ENCODE data around the gene INS.

Gene INS

GRCh38 chr11:2185324-2186085, 24.5 kb upstream of the INS start:
- peak in 2 of 56 donors; percentile 9 to 22 for DNase-seq

DNA sequence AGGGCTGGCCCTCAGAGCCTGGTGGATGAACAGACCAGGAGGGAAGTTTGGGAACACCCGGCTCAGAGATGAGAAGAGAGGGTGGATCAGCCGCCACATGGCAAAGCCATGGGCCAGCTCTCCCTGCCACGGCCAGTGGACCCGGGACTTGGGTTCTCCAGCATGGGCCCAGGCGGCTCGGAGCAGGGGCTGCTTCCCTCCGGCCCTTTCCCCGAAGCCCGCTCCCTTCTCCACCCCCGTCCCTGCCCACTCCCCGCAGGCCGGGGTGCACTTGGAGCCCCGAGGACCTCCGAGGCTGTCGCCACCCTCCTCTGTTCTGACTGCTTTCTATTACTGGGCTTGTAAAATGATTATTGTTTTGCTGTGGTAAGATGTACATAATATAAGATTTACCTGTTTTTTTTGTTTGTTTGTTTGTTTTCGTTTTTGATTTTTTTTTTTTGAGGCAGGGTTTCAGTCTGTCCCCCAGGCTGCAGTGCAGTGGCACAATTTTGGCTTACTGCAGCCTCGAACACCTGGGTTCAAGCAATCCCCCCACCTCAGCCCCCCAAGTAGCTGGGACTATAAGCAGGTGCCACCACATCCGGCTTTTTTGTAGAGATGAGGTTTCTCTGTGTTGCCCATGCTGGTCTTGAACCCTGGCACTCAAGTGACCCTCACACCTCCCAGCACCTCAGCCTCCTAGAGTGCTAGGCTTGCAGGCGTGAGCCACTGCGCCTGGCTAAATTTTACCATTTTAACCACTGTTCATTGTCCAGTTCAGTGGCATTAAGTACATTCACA, 21.9 kb upstream of the INS start:
- no peak for DNase-seq

DNA sequence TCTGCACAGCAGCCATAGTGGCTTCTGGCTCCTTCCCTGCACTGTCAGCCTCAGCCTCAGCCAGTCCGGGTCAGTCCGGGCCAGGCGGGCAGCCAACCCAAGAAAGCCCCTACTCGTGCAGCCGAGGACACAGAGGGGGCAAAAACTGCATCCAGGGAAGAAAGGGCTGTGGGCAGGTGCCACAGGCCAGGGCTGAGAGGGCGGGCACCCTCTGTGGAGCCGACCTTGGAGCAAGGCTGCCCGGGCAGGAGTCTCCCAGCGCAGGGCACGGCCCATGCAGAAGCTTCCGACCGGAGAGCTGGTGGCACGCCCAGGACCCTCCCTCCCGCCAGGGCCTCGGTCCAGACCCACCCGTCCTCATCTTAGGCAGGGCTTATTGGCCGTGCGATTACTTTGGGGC, 21.1 kb upstream of the INS start:
- no peak for DNase-seq

DNA sequence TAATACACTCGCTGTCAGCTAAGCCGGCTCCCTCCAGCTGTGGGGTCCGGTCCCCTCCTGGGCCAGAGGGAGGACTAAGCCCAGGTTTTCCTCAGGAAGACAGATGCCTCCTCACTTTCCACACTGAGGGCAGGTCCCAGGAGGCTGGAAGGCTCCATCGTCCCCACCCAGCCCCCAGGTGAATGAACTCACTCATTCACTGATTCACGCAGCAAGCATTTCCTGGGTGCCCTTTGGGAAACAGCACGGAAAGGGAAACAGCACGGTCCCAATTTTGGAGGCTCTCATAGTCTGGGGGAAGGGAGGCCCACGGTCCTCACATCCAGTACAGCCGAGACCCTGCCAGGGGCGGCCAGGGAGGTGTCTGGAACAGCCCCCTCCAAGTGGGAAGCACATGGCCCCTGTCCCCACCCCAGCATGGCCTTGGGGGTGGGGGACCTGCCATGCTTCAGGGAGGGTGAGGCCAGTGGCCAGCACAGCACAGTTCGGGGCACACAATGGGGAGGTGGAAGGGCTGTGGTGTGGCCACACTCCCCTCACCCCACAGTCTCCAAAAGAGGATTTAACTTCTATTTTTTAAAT, 19.9 kb upstream of the INS start:
- no peak for DNase-seq

GRCh38 chr11:2180347-2180746, 19.3 kb upstream of the INS start:
- no peak for DNase-seq

GRCh38 chr11:2179516-2179915, 18.5 kb upstream of the INS start:
- no peak for DNase-seq

- DNase-seq: no peak
Observed at GRCh38 chr11:2178906-2179494, 18.0 kb upstream of the INS start.

DNA sequence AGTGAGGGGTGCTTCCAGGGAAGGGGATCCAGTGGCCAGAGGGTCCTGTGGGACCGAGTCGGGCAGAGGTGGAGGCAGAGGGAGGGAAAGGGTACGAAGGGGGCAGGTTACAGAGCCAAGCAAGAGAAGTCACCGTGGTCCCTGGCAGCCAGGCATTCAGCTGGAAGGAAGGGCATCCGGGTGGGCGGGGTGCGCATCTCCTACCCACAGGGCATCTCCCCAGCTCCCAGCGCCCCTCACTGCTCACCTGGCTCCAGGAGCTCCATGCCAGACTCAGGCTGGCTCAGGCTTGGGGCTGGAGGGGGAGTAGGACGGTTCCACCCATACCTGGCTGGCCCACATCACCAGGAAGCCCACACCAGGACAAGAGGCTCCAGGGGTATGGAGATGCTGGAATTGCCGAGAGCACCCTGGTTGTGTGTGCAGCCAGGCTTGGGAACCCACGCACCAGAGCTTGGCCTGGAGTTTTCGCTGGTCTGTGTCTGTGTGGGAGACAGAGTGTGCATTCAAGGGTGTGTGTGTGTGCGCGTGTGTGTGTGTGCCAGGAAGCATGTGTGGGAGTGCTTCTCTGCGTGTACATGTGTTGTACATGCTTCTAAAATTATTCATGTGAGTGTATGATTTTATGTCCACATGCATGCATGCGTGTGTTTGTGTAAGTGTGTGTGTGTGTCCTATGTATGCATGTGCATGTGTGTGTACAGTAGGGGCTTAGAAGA, 17.2 kb upstream of the INS start:
- peak in 1 of 56 donors; percentile 24 for DNase-seq

DNA sequence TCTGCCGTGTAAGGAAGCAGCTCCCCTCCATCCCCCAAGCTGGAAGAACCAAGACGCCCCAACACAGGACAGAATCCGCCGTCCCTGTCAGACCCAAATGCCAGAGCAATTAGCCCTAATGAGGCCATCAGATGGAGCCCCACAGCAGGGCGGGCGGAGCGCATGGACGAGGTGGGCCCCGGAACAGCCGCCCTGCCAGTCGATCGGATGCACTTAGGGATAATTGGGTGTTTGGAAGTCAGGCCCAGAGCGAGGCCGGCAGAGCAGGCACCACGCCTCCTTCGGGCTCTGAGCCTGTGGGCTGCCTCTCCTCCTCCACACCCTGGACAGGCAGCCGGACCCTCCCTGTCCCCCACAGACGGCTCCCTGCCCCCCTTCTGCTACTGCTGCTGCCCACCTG, 16.1 kb upstream of the INS start:
- no peak for DNase-seq

DNA sequence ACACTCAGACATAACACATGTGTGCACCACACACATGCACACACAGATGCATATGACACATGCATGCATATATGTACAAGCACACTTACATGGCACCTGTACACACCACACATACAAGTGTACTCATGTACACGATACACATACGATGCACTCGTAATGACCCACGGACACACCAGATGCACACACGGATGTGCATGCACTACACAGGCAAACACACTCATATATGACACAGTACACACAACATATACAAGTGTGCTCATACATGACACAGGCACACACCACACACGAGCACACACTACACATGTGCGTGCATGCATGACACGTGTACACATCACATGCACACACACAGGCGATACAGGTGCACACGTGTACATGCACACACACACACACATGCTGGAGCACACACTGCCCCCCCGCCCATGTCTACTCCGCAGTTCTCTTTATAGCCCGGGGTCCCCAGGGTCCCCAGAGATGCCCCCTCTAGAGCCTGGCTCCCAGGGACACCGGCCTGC, 15.4 kb upstream of the INS start:
- DNase-seq: no peak

- DNase-seq: no peak
Observed at GRCh38 chr11:2175659-2176058, 14.7 kb upstream of the INS start.

DNA sequence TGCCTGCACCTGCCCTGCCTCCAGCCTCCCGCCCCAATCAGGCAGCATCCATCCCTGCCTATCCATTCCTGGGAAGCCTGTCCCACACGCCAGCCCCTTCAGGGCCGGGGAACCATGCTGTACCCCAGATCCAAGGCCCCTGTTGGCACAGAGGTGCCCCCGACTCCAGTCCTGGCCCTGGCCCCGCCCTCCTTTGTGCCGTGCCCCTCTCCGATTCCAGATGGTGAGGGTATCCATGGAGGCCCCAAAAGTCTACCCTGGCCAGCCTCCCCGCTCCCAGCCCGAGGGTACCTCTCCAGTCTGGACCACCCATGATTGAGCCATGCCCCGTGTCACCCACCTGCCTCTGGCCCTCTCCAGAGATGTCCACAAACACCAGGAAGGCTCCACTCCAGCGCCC, 13.4 kb upstream of the INS start:
- DNase-seq: no peak

DNA sequence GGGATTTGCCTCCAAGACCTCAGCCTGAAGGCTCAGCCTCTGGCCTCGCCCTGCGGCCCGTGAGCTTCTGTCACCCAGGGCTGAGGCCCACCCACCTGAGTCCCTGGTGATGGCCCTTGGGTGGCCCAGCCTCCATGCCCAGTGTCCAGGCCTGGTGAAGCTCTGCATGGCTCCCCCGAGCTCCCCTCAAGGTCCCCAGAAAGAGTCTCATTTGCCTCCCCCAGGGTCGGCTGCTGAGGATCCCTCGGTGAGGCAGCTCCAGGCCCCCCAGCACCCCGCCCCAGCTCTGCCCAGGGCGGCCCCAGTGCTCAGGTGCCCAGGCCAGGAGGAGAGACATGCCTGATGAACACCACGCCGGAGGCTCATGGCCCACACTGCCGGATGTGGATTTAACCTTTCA, 12.8 kb upstream of the INS start:
- DNase-seq: no peak

- DNase-seq: no peak
Observed at GRCh38 chr11:2173150-2173693, 12.2 kb upstream of the INS start.

DNA sequence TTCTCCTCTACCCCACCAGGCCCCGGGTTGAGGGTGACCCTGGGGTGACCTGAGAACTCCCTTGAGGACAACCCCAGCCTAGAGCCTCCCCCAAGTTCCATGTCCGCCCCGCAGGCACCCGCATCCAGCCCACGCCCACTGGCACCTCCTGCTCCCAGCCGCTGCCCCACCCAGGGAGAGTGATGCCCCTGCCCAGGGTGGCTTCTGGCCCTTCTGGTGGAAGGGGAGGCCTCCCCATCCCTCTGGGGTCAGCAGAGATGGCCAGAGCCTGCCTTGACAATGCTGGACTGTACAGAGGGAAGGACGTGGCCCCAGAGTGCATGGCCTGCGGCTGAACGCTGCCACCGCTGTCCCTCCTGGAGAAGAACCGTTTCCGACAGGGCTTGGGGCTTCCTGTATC, 11.7 kb upstream of the INS start:
- no peak for DNase-seq

- no peak for DNase-seq
Observed at GRCh38 chr11:2171591-2172003, 10.6 kb upstream of the INS start, which contains the start of gene TH. Gene TH, minus strand, starts transcription at chr11:2171815. Its CDS starts 29 bp downstream, at chr11:2171786.

DNA sequence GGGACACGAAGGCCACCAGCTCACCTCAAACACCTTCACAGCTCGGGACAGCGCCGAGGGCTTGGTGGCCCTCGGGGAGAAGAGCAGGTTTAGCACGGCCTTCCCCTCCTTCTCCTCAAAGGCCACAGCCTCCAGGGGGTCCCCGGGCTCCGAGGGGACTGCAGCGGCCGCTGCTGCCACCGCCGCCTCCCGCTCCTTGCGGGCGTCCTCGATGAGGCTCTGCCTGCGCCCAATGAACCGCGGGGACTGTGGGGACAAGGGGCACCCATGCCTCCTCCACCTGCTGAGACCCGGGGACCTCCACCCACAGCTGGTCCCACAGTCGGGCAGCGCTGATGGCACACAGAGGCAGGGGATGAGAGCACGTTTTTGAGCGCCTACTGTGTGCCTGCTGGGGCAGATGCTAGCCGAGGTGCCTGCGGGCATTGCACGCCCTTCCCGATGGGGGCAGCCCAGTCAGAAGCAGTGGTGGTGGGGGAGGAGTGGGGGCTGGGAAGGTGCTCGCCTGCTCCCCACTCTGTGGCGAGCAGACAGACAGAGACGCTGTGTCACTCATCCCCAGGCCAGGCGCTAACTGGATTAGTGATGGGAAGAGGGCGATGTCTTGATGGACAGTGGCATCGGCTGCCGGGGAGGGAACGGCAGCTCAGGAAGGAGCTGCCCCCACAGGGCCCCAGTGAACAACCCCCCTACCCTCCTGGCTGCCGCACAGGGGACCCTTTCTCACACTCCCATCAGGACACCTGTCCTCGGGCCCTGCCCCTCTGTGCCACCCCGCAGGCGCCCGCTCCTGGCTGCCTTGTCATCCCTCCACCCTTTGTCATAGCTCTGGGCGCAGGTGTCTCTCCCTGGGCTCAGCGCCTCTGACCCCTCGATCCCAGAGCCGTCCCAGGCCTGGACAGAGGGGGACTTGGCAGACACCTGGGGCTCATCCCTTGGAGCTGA, 8.9 kb upstream of the INS start:
- no peak for DNase-seq

- peak in 1 of 56 donors; percentile 25 for DNase-seq
Observed at GRCh38 chr11:2169005-2169378, 8.0 kb upstream of the INS start.

DNA sequence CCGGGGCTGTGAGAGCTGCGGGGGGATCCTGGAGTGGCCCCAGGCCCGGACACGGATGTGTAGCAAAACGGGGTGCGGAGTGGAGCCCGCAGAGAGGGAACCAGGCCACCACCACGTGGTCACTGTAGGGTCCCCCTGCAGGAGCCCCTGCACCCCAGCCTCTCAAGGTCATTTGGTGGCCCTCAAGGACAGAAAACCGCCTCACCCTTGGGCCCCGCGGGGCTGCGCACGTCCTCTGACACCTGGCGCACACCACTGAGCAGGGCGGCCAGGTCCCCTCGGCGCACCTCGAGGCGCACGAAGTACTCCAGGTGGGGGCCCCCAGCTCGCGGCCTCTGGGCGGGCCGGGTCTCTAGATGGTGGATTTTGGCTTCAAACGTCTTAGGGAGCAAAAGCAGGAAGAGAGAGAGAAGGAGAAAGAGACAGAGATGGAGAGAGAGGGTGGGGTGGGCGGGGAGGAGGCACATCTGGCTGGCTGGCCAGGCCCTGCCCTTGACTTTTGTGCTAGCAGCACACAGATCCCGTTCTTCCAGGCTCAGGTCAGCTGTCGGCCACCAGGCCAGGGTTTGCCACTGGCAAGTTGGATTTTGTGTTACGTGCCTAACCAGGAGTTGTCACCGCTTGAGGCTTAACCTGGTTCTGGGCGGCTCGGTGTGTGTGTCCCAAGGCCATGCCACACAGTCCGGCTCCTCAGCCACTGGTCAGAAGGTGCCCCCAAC, 7.4 kb upstream of the INS start:
- DNase-seq: no peak
